GM18508 (cell line): Measurements from ENCODE around the gene HEPACAM.
"Not testable (repeated sequence)": the region's sequence is repeated elsewhere in the genome, so short reads cannot be mapped to it uniquely, and the experiment has no call there.

ENCODE experiments used
- ATAC-seq: cut with Tn5 transposase; IDR thresholded peaks from one replicate; pipeline ENCODE4 v1.9.1; 2021; ENCODE audit warnings: moderate number of reproducible peaks; ENCODE audit not compliant: insufficient read depth, unreplicated experiment

Gene HEPACAM, protein sequence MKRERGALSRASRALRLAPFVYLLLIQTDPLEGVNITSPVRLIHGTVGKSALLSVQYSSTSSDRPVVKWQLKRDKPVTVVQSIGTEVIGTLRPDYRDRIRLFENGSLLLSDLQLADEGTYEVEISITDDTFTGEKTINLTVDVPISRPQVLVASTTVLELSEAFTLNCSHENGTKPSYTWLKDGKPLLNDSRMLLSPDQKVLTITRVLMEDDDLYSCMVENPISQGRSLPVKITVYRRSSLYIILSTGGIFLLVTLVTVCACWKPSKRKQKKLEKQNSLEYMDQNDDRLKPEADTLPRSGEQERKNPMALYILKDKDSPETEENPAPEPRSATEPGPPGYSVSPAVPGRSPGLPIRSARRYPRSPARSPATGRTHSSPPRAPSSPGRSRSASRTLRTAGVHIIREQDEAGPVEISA

GRCh38 chr11:124935548-124936514 lies at the start of gene HEPACAM:
TSS of gene HEPACAM (minus strand) at chr11:124936047. CDS start at chr11:124936006, 41 bp downstream.
- no peak for ATAC-seq

DNA sequence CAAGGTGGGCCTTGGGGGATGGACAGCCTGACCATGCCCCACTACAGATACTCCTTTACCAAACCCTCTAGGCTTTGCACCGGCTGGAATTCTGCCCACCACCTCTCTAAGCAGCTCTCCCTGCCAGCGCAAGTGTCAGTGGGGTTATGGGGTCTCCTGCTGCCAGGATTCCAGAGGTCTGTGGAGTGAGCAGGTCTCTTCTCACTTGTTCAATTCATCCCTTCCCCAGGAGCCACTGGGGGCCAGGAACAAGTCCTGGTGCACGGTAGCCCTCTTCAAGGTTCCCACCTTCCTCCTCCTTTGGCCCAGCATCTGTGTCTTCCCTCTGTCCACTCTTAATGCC lies 48.6 kb upstream of the HEPACAM start:
- ATAC-seq, result no peak

DNA sequence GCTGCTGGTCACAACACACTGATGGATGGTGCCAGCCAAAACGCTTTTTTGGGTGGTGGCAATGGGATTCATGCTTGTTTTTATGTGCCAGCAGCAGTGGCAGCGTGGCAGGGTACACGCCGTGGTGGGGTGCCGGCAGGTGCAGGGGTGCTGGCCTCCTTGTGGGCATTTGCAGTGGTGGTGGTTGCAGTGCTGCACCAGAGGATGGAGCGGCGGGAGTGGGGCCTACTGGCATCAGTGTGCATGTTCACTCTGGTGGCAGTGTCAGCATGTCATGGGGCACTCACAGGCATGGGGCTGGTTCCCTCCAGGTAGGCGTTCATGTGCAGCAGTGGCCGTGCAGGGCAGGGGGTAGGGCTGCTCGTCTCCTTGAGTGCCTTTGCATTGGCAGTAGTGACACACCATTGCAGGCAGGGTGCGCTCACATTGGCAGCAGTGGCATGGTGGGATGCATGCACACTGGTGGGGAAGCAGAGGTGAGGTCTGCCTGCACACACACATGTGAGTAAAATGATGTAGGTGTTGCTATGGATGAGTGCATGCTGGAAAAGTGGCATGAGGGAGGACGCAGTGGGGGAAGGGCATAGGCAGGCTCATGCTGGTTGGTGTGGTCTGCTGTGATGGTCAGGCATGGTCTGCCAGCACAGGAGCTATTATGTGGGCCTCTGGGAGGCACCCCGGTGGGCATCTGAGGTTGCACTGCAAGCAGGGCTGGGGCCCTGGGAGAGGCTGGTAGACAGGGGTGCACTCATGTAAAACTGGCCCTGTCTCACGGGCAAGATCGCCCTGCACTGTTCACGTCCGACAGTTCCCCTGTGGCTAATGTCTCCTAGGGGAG lies 48.0 kb upstream of the HEPACAM start:
- no peak for ATAC-seq

DNA sequence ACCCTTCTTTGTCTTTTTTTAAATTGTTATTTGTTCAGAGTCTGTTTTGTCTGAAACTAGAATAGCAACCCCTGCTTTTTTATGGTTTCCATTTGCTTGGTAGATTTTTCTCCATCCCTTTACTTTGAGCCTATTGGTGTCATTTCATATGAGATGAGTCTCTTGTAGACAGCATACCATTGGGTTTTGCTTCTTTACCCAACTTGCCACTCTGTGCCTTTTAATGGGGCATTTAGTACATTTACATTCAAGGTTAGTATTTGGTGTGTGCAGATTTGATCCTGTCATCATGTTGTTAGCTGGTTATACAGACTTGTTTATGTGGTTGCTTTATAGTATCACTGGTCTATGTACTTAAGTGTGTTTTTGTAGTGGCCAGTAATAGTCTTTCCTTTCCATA lies 46.2 kb upstream of the HEPACAM start:
- no peak for ATAC-seq

DNA sequence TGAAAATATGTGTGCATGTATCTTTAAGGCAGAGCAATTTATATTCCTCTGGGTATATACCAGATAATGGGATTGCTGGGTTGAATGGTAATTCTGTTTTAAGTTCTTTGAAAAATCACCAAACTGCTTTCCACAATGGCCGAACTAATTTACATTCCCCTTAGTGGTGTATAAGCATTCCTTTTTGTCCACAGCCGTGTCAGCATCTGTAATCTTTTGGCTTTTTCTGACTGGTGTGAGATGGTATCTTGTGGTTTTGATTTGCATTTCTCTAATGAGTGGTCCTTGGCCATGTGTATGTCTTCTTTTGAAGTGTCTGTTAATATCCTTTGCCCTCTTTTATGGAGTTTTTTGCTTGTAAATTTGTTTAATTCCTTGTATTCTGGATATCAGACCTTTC lies 42.5 kb upstream of the HEPACAM start:
- ATAC-seq, result no peak

GRCh38 chr11:124977006-124977405 lies 41.2 kb upstream of the HEPACAM start:
- ATAC-seq, result no peak

GRCh38 chr11:124976531-124976930 lies 40.7 kb upstream of the HEPACAM start:
- no peak for ATAC-seq

DNA sequence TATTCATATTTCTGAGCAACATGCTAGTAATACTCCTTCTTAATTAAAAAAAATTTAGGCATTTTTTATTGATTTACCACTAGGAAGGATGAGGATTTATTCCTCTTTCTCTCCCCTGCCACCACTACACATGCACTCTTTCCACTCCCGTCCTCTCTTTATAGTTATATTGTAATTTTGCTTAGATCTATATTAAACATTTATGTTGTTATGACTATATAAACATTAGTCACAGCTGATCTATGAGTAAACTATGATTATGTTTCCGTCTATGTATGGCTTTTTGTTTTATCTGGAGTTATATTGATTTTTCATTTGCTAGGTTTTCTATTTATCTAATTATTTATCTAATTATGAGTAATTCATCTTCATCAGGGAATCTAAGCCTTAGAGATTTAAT lies 36.0 kb upstream of the HEPACAM start:
- no peak for ATAC-seq

DNA sequence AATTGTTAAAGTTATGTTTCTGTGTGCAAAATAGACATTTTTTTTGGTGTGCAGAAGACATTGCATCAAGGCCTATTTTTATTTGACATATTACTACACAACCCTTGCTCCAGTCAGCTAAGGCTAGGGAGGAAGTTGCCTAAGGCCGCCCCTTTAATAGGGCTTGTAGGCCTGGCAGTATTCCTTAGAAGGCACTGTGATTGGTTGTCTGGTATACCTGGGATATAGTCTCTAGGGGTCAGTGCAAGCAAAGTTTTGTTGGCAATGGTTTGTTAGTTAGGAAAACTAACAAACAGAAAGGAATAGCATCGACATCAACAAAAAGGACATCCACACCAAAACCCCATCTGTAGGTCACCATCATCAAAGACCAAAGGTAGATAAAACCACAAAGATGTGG lies 35.1 kb upstream of the HEPACAM start:
- no peak for ATAC-seq

GRCh38 chr11:124968197-124968596 lies 32.4 kb upstream of the HEPACAM start:
- ATAC-seq, result not testable (repeated sequence)

- peak; percentile 94 for ATAC-seq
Observed at GRCh38 chr11:124961972-124962609, 26.2 kb upstream of the HEPACAM start.

DNA sequence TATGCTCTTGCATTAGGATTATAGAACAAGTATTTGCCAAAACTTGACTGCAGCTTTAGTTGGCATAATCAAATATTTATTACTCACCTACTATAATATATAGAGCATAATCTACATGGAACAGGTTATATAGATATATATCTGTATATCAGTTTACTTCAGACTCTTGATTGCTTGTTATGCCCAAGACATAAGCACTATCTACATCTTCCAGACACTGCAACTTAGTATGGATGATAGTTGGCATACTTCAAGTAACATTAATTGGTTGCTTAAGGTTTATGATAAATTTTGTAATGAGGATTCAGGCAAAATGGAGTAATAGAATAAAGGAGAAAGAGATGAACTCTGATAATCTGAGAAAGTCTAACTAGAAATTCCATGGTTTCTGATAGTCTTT lies 19.2 kb upstream of the HEPACAM start:
- no peak for ATAC-seq

DNA sequence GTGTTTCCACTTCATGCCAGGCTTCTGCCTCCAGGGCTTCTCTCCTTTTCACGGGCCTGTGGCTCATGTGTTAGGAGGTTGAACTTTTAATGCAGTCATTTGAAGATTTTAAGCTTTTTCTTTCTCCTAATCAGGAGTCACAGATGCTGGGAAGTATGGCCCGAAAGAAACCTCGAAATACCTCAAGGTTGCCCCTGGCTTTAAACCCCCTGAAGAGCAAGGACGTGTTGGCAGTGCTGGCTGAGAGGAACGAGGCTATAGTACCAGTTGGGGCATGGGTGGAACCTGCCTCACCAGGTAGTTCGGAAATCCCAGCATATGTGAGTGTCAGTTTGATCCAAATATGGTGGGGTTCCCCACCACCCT lies 18.7 kb upstream of the HEPACAM start:
- ATAC-seq, result no peak

GRCh38 chr11:124953753-124954589 lies 18.1 kb upstream of the HEPACAM start, which contains the start of gene CCDC15:
TSS of gene CCDC15 (plus strand) at chr11:124954202. CDS start at chr11:124954733, 531 bp downstream.
- peak; percentile 93 for ATAC-seq

DNA sequence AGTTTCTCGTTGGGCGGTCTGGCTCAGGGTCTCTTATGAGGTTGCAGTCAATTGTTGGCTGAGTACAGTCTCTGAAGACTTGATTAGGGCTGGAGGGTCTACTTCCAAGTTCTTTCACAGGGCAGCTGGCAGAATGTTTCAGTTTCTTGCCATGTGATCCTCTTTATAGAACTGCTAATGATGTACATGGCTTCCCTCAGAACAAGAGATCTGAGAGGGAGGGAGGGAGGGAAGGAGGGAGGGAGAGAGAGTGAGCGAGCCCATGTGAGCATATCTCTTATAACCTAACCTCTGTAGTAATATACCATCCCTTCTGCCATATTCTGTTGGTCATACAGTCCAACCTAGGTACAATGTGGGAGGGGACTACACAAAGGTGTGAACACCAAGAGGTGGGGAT lies 15.5 kb upstream of the HEPACAM start:
- no peak for ATAC-seq

DNA sequence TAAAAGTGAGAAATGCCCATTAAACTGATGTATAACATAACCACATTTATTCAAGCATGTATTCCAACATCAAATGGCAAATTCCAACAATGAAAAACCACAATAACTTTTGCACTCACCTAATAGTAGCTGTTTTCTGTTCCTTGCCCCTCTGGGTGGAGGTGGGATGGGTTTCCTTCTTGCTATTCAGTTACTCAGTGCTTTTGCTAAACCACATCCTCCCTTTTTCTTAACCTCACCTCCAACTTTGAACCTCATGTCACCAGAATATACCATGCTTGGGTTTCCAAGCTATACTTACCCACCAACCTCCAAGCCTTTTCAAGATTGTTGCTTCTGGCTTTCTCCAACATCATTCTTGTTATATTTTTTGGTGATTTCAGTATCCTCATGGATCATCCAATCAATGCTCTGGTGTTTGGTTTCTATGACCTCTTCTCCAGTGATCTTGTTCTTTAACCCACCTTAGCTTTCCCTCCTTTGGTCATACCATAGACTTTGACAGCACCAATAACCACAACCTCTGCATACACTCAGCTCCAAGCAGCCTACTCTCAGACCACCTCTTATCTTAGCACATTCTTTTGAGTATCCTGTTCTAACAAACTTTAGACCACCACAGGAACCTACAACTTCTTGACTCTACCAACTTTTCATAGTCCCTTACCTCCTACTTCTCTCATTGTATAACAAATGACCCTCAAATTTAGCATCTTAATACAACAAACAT lies 14.9 kb upstream of the HEPACAM start:
- no peak for ATAC-seq

- ATAC-seq, result no peak
Observed at GRCh38 chr11:124946735-124947141, 10.9 kb upstream of the HEPACAM start.

DNA sequence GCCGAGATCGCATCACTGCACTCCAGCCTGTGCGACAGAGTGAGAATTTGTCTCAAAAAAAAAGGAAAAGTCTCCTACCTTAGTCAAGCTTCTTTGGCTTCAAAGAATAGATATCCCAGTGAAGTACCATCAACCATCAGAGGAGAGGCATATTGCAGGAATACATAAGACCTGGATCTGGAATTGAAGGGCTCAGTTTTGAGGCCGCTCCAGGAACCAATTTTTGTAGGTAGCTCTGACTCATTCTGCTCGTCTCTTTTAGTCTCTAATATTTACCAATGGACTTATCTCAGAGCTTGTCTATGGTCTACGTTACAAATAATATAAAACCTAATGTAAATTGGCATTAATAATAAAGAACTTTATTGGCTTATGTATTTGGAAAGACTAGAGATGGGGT lies 10.0 kb upstream of the HEPACAM start:
- no peak for ATAC-seq
